Right lobe of liver (tissue), 6 donors: Measurements from ENCODE around the gene KCNN3. TPM values are rescaled to one million over a fixed set of nuclear protein-coding genes. Genes with fewer than 3 reads are reported as not detected.

Experiments
- ATAC-seq, 4 donors: fragments of 200-7000 bp; cut with Tn5 transposase; one replicate each; pipeline ENCODE4 v1.9.1; 2020; ENCODE audit warnings: mild to moderate bottlenecking in 4 of 4, moderate library complexity in 4 of 4
- DNase-seq, 3 donors: peaks; one replicate each; pipeline ENCODE4 v3.0.0-alpha.2; 2020
- H3K27ac ChIP-seq, 3 donors: fragments of 200-600 bp; one replicate each; pipeline ENCODE4 v1.8.0; 2022
- H3K27me3 ChIP-seq, 2 donors: fragments of 200-600 bp; one replicate each; pipeline ENCODE4 v1.8.0; 2022
- H3K36me3 ChIP-seq, 4 donors: fragments of 200-600 bp; sonication (generic) in 1 of 4; one replicate each; pipeline versions ENCODE4 v1.5.1 to v1.8.0; 2017 to 2022; ENCODE audit warnings: control low read depth in 1 of 4
- H3K4me1 ChIP-seq, 4 donors: fragments of 200-600 bp; sonication (generic) in 1 of 4; one replicate each; pipeline versions ENCODE4 v1.5.1 to v1.8.0; 2017 to 2022; ENCODE audit warnings: control low read depth in 1 of 4
- H3K4me3 ChIP-seq, 3 donors: fragments of 200-600 bp; one replicate each; pipeline ENCODE4 v1.8.0; 2022
- H3K9me3 ChIP-seq, 4 donors: fragments of 200-600 bp; sonication (generic) in 1 of 4; one replicate each; pipeline versions ENCODE4 v1.5.1 to v1.8.0; 2017 to 2022; ENCODE audit warnings: control low read depth in 1 of 4
- POLR2A ChIP-seq: fragments of 450-650 bp; IDR thresholded peaks from one replicate; pipeline ENCODE4 v1.6.1; 2017; ENCODE audit warnings: antibody characterized with exemption, mild to moderate bottlenecking
- WGBS: methylation state at CpG from one replicate; pipeline ENCODE4 v1.1.6; 2018; ENCODE audit warnings: low coverage, low lambda C conversion rate; ENCODE audit not compliant: insufficient coverage; ENCODE audit errors: missing lambda C conversion rate; 5-methylcytosine and 5-hydroxymethylcytosine counted together
- intact Hi-C, 2 donors: fragments of 100-400 bp; cut with DNase I; formaldehyde crosslinking; loops; one replicate each; pipeline versions ENCODE4 v1.11.2 to v1.14.1; 2022
- total RNA-seq, 6 experiments: library from RNA; depleted of rRNA in 2 of 6; stranded (reverse); fragments of >200 nt in 2 of 6; fragmentation: NEBNext Ultra II Directional in 3 of 6; extraction: Animal tissue kit (Norgen Biotek cat#: 25700) in 3 of 6; gene quantifications; one replicate each; pipeline versions ENCODE4 v1.1.0 to v1.2.4, GENCODE V29; 2016 to 2023
- TF ChIP-seq, protein P1 (sequence below), 4 donors: fragments of 200-600 bp in 3 of 4; fragments of 450-650 bp in 1 of 4; IDR thresholded peaks; one replicate each; pipeline versions ENCODE4 v1.5.1 to v1.8.0; 2016 to 2022; ENCODE audit warnings: antibody characterized with exemption in 4 of 4, mild to moderate bottlenecking in 2 of 4
- donor health status: DM: no; HTN: yes; CAD: no.
- donor health status: DM: no; HTN: no; CAD: no.
- donor health status: DM: no; HTN: no; CAD: no.
- donor health status: DM: no; HTN: yes; CAD: no.
- donor health status: DM: no; HTN: yes; CAD: no.

Gene KCNN3
- total RNA-seq, 6 experiments from 2014 or later = 0.15 to 0.64 (median 0.32) TPM

DNA sequence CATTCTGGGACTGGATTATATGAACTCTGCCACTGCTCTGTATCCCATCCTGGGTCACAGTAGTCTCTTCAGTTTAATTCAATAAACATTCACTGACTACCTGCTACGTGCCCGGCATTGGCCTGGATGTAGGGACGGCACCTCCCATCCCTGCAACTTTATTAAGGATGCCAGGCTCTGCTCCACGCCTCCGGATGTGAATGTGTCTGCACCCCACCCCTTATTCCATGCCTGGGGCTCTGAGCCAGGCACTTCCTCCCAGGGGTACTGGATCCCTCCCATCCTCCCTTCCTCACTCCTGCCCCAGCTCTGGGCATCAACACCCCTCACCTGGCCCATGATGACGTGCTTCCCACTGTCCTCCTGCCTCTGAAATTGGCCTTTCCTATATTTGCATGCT lies 53.7 kb downstream of the KCNN3 start:
- Histone ChIP-seq H3K9me3 (no peaks in the 10 kb centered on the region), H3K27me3 (no peaks in the 10 kb centered on the region), H3K27ac (no peak overlapping the region), H3K36me3 (no peaks in the 10 kb centered on the region), H3K4me1 (no peaks in the 10 kb centered on the region), H3K4me3 (no peak overlapping the region)
- intact Hi-C loops = no loop called here
- TF ChIP-seq, protein P1, sequence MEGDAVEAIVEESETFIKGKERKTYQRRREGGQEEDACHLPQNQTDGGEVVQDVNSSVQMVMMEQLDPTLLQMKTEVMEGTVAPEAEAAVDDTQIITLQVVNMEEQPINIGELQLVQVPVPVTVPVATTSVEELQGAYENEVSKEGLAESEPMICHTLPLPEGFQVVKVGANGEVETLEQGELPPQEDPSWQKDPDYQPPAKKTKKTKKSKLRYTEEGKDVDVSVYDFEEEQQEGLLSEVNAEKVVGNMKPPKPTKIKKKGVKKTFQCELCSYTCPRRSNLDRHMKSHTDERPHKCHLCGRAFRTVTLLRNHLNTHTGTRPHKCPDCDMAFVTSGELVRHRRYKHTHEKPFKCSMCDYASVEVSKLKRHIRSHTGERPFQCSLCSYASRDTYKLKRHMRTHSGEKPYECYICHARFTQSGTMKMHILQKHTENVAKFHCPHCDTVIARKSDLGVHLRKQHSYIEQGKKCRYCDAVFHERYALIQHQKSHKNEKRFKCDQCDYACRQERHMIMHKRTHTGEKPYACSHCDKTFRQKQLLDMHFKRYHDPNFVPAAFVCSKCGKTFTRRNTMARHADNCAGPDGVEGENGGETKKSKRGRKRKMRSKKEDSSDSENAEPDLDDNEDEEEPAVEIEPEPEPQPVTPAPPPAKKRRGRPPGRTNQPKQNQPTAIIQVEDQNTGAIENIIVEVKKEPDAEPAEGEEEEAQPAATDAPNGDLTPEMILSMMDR (IDR thresholded peaks at IDR 0.05) = no peak
- no peak for TF ChIP-seq POLR2A
- 48% methylated on average over 5 of the region's 6 CpGs for WGBS
- no peak for ATAC-seq
- DNase-seq = no peak

- WGBS = 74% methylated on average over 3 of the region's 8 CpGs
- intact Hi-C loops = no loop called here
- Histone ChIP-seq H3K27ac (no peak overlapping the region), H3K4me3 (no peak overlapping the region), H3K27me3 (no peaks in the 10 kb centered on the region), H3K4me1 (no peaks in the 10 kb centered on the region), H3K9me3 (no peaks in the 10 kb centered on the region), H3K36me3 (no peaks in the 10 kb centered on the region)
- DNase-seq = no peak
- TF ChIP-seq, protein P1 (IDR thresholded peaks at IDR 0.05) = no peak
- TF ChIP-seq POLR2A = no peak
- ATAC-seq = no peak
These were observed 56.1 kb downstream of the KCNN3 start for GRCh38 chr1:154813846-154814505.

DNA sequence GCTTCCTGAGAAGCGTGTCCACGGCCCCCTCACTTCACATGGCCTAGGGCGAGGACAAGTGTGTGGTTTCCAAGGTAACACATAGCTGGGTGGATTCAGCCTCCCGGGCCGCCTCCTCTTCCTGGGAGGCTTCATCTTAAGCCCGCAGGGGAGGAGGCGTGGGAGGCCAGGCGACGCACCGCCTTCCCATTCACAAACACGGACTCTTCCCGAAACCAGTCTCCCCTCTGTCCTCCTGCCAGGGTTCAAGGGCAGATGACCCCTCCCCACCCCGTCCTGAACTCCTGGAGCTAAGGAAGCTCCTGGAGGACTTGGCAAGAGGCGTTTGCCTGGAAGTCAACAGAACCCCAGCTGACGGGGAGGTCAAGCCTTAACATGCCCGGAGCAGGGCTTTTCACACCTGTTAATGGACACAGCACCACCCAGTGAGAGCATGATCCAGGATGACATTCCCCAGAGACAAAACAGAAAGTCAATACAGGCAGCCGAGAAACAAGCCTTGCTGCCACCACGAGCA lies 56.7 kb downstream of the KCNN3 start:
- TF ChIP-seq, protein P1 (IDR thresholded peaks at IDR 0.05) = no peak
- no peak for TF ChIP-seq POLR2A
- 34% methylated on average over 10 of the region's 18 CpGs for WGBS
- Histone ChIP-seq H3K36me3 (no peaks in the 10 kb centered on the region), H3K27me3 (no peaks in the 10 kb centered on the region), H3K4me1 (no peaks in the 10 kb centered on the region), H3K9me3 (no peaks in the 10 kb centered on the region), H3K27ac (no peak overlapping the region), H3K4me3 (no peak overlapping the region)
- ATAC-seq (peak in 3 of 4 donors; percentile 19 to 49 (median 19)), DNase-seq (no peak)
- intact Hi-C loops = no loop called here

DNA sequence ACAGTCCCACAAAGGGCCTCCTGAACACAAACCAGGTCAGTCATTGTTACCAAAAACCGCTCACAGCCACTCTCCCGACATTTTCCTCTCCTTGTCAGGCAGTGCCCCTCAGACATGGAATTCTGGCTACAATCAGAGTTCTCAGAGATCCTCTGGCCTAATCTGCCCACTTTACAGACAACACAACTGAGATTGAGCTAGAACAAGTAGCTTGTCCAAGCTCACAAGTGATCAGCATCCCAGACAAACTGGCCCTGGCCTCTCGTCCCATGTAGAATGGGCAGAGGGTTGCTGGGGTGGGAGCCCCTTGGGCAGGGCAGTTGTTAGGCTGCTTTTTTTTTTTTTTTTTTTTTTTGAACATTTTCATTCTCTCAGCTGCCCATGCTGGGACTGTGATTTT lies 57.2 kb downstream of the KCNN3 start:
- no peak for ATAC-seq
- 83% methylated on average over 1 of the region's 3 CpGs for WGBS
- intact Hi-C loops = no loop called here

More for the DNA sequence above, 57.2 kb downstream of the KCNN3 start:
- Histone ChIP-seq H3K27me3 (no peaks in the 10 kb centered on the region), H3K4me3 (no peak overlapping the region), H3K9me3 (no peaks in the 10 kb centered on the region), H3K27ac (no peak overlapping the region), H3K4me1 (no peaks in the 10 kb centered on the region), H3K36me3 (no peaks in the 10 kb centered on the region)
- DNase-seq = no peak
- TF ChIP-seq, protein P1 (IDR thresholded peaks at IDR 0.05) = no peak
- no peak for TF ChIP-seq POLR2A
